K562 (cell line): ENCODE data around the gene TAS2R40. TPM values are rescaled to one million over a fixed set of nuclear protein-coding genes. Genes with fewer than 3 reads are reported as not detected.
A peak's percentile ranks its signal among the peaks of the same experiment; 100 is the strongest.

Experiments used
- ATAC-seq: fragments of 200-7000 bp; cut with Tn5 transposase; 3 replicates; pipeline ENCODE4 v1.9.1; 2020; ENCODE audit warnings: moderate library complexity
- BruUV-seq: library from RNA; stranded (reverse); fragments of 400-500 nt; replicated peaks from 2 replicates; lab custom pipeline; 2021; lab: Mats Ljungman, UMichigan
- CTCF ChIA-PET: fragments of 300-600 bp; formaldehyde crosslinking; extraction: SDS; loops from one replicate; lab custom pipeline; 2021; ENCODE audit warnings: low intra/inter-chr PET ratio; lab: Yijun Ruan, JAX
- POLR2A ChIA-PET: fragments of 300-600, 350-650 bp; sonication (Branson Sonifier 250); formaldehyde crosslinking; extraction: SDS; loops from one replicate; lab custom pipeline; 2021; ENCODE audit warnings: antibody characterized with exemption, inconsistent platforms; lab: Yijun Ruan, JAX
- DNase-seq, 4 experiments: peaks; one replicate each; pipeline versions ENCODE4 v3.0.0 to v3.0.0-alpha.2; 2011 to 2018; ENCODE audit warnings: low spot score in 3 of 4, mixed read lengths in 3 of 4; ENCODE audit errors: extremely low read depth in 1 of 4
- FAIRE-seq: peaks from 2 replicates; lab custom pipeline; 2011; peaks lifted over from hg19 to GRCh38; lab: Jason Lieb, UNC
- H2AFZ ChIP-seq: 2 replicates; pipeline ENCODE4 v1.6.0; 2011; ENCODE audit warnings: low read depth, low read length, control low read depth, inconsistent platforms
- H3K27ac ChIP-seq: fragments of 200-600 bp; 3 replicates; pipeline ENCODE4 v1.8.0; 2011; ENCODE audit warnings: low read depth, mild to moderate bottlenecking, control low read depth, inconsistent platforms, low read length, moderate library complexity, mixed read lengths; ENCODE audit errors: extremely low read depth
- H3K27me3 ChIP-seq, 2 experiments: fragments of 300-600 bp in 1 of 2; 2 replicates in 1 of 2; 3 replicates in 1 of 2; pipeline versions ENCODE4 v1.6.0 to v1.8.0; 2011; ENCODE audit warnings: inconsistent platforms in 2 of 2, low read length in 2 of 2, mild to moderate bottlenecking in 1 of 2, mixed read lengths in 1 of 2, moderate library complexity in 1 of 2; ENCODE audit not compliant: control insufficient read depth in 2 of 2, insufficient read depth in 2 of 2
- H3K36me3 ChIP-seq: fragments of 300-600 bp; 3 replicates; pipeline ENCODE4 v1.8.0; 2011; ENCODE audit warnings: mild to moderate bottlenecking, low read length, inconsistent platforms; ENCODE audit not compliant: control insufficient read depth, insufficient read depth
- H3K4me1 ChIP-seq, 2 experiments: fragments of 200-600 bp in 1 of 2; replicated peaks in 1 of 2; 2 replicates in 1 of 2; 3 replicates in 1 of 2; pipeline versions ENCODE4 v1.5.1 to v1.8.0; 2011; ENCODE audit warnings: inconsistent platforms in 2 of 2, low read length in 2 of 2, mild to moderate bottlenecking in 1 of 2, mixed read lengths in 1 of 2, moderate library complexity in 1 of 2; ENCODE audit not compliant: control insufficient read depth in 2 of 2, insufficient read depth in 2 of 2
- H3K4me2 ChIP-seq: 2 replicates; pipeline ENCODE4 v1.6.1; 2011; ENCODE audit warnings: low read length, control low read depth, inconsistent platforms, mixed read lengths; ENCODE audit not compliant: insufficient read depth
- H3K4me3 ChIP-seq: fragments of 200-600 bp; sonication (generic), shearing (Covaris generic); 2 replicates; pipeline ENCODE4 v1.5.1; 2016; ENCODE audit warnings: control low read depth, inconsistent platforms
- H3K79me2 ChIP-seq: fragments of 200-600 bp; 3 replicates; pipeline ENCODE4 v1.8.0; 2011; ENCODE audit warnings: low read length, inconsistent platforms; ENCODE audit not compliant: control insufficient read depth, insufficient read depth
- H3K9ac ChIP-seq, 2 experiments: 2 replicates each; pipeline versions ENCODE4 v1.6.0 to v1.6.1; 2011; ENCODE audit warnings: low read depth in 2 of 2, low read length in 2 of 2, control low read depth in 1 of 2, inconsistent platforms in 1 of 2, mild to moderate bottlenecking in 1 of 2, mixed read lengths in 1 of 2; ENCODE audit not compliant: insufficient read depth in 1 of 2
- H3K9me1 ChIP-seq: one replicate; pipeline ENCODE4 v1.6.0; 2011; ENCODE audit warnings: inconsistent platforms, mild to moderate bottlenecking, low read length, moderate library complexity; ENCODE audit not compliant: control insufficient read depth, insufficient read depth
- H3K9me3 ChIP-seq: replicated peaks from 2 replicates; pipeline ENCODE4 v1.5.1; 2011; ENCODE audit warnings: low read depth, low read length, inconsistent platforms; ENCODE audit not compliant: control insufficient read depth, insufficient read depth
- H4K20me1 ChIP-seq: replicated peaks from 2 replicates; pipeline ENCODE4 v1.6.1; 2011; ENCODE audit warnings: low read length, inconsistent platforms, mixed read lengths; ENCODE audit not compliant: control insufficient read depth, insufficient read depth
- ATF7 ChIP-seq: fragments of 450-650 bp; IDR thresholded peaks from 2 replicates; pipeline ENCODE4 v1.7.1; 2014; ENCODE audit warnings: mild to moderate bottlenecking, moderate library complexity
- C11orf30 ChIP-seq: fragments of 450-650 bp; IDR thresholded peaks from 2 replicates; pipeline ENCODE4 v1.6.1; 2016; ENCODE audit warnings: low read depth, mild to moderate bottlenecking
- CHD2 ChIP-seq: IDR thresholded peaks from 2 replicates; pipeline ENCODE4 v1.6.1; 2011; ENCODE audit warnings: low read depth, low read length
- DPF2 ChIP-seq: fragments of 450-650 bp; IDR thresholded peaks from 2 replicates; pipeline ENCODE4 v1.6.1; 2016
- ETV5 ChIP-seq: sonication (generic); formaldehyde crosslinking; IDR thresholded peaks from 2 replicates; pipeline ENCODE4 v1.4.0; 2020; ENCODE audit warnings: low read depth, mild to moderate bottlenecking, missing genetic modification reagents
- FOS ChIP-seq: IDR thresholded peaks from 3 replicates; pipeline ENCODE4 v1.6.1; 2011; ENCODE audit not compliant: insufficient read length; ENCODE audit errors: extremely low read depth
- FOXP4 ChIP-seq: sonication (generic); formaldehyde crosslinking; IDR thresholded peaks from 2 replicates; pipeline ENCODE4 v1.8.0; 2022; ENCODE audit warnings: mild to moderate bottlenecking, missing genetic modification reagents, borderline replicate concordance
- HEY1 ChIP-seq: fragments of 250-450 bp; sonication (Bioruptor Pico); IDR thresholded peaks from 2 replicates; pipeline ENCODE4 v1.5.0; 2020; ENCODE audit warnings: mild to moderate bottlenecking, moderate library complexity, borderline replicate concordance
- KHSRP ChIP-seq: fragments of 450-650 bp; IDR thresholded peaks from 2 replicates; pipeline ENCODE4 v1.6.1; 2017
- NFE2 ChIP-seq: IDR thresholded peaks from 2 replicates; pipeline ENCODE4 v1.6.1; 2014; ENCODE audit warnings: antibody characterized with exemption, low read depth
- NFRKB ChIP-seq: fragments of 450-650 bp; IDR thresholded peaks from 2 replicates; pipeline ENCODE4 v1.6.1; 2016; ENCODE audit warnings: low read depth
- PML ChIP-seq: IDR thresholded peaks from 2 replicates; pipeline ENCODE4 v1.6.1; 2012; ENCODE audit warnings: low read length, inconsistent platforms
- SPI1 ChIP-seq: IDR thresholded peaks from 2 replicates; pipeline ENCODE4 v1.6.1; 2011; ENCODE audit warnings: low read depth, low read length, control low read depth, borderline replicate concordance
- WHSC1 ChIP-seq: IDR thresholded peaks from one replicate; pipeline ENCODE4 v1.6.1; 2012; ENCODE audit warnings: low read length, control low read depth, inconsistent platforms
- ZBTB26 ChIP-seq: fragments of 450-650 bp; formaldehyde crosslinking; IDR thresholded peaks from 2 replicates; pipeline ENCODE4 v1.4.0; 2022; ENCODE audit warnings: missing genetic modification characterization
- ZBTB5 ChIP-seq: fragments of 450-650 bp; IDR thresholded peaks from 2 replicates; pipeline ENCODE4 v1.6.1; 2017; ENCODE audit warnings: antibody characterized with exemption
- ZFP91 ChIP-seq: sonication (generic); formaldehyde crosslinking; IDR thresholded peaks from 2 replicates; pipeline ENCODE4 v1.8.0; 2022; ENCODE audit warnings: mild to moderate bottlenecking, missing genetic modification reagents
- in situ Hi-C: fragments of 300-500 bp; cut with MboI; formaldehyde crosslinking; loops from 4 replicates; pipeline ENCODE4 v1.15.0; 2018; ENCODE audit warnings: inconsistent platforms, mixed read lengths
- intact Hi-C: fragments of 100-400 bp; cut with micrococcal nuclease; formaldehyde crosslinking; loops from 2 replicates; pipeline ENCODE4 v1.14.2; 2022
- polyA plus RNA-seq, 8 experiments: library from polyadenylated mRNA; depleted of rRNA in 4 of 8; stranded (reverse) in 5 of 8; unstranded in 3 of 8; fragments of >200 nt; fragmentation: Nextera tagmentation in 2 of 8; fragmentation: Illumina TruSeq in 1 of 8; extraction: Ambion mirVana in 2 of 8; extraction: Trizol in 1 of 8; gene quantifications; 2 replicates each; pipeline versions ENCODE4 v1.2.1 to v1.2.3, GENCODE V29; 2011 to 2014; ENCODE audit warnings: inconsistent platforms in 1 of 8, missing spikeins in 1 of 8
- total RNA-seq, 7 experiments: library from RNA; depleted of rRNA in 6 of 7; stranded (reverse); fragments of >200 nt in 6 of 7; fragmentation: Illumina TruSeq in 2 of 7; extraction: Trizol in 2 of 7; gene quantifications; 2 replicates each; pipeline versions ENCODE4 v1.2.1 to v1.2.3, GENCODE V29; 2011 to 2021; ENCODE audit warnings: low replicate concordance in 1 of 7

Gene TAS2R40
- total and polyA plus RNA-seq, 9 of the 15 experiments (the other 6 are each of a cell fraction or from before 2014, with no cell fraction given): not detected

- H3K4me2 ChIP-seq: no peak overlapping the region
- H3K9me1 ChIP-seq: no peaks in the 10 kb centered on the region
- ATAC-seq (no peak), DNase-seq (no peak), FAIRE-seq (no peak)
- no TSS peak for BruUV-seq
- no peaks in the 10 kb centered on the region; a peak in 1 of 5 replicates for H3K27me3 ChIP-seq
- H3K4me1 ChIP-seq: peaks cover 0 to 2% of the 10 kb centered on the region in 2 experiments; a peak in 2 of 5 replicates
- POLR2A ChIA-PET: no interaction called here
- H3K27ac ChIP-seq: no peak overlapping the region
- CTCF ChIA-PET: no interaction called here
- no peaks in the 10 kb centered on the region for H3K79me2 ChIP-seq
- peaks cover 12% of the 10 kb centered on the region; the same call in 1 of the 2 replicates for H3K9me3 ChIP-seq
- H3K36me3 ChIP-seq: no peaks in the 10 kb centered on the region
- in situ Hi-C loops: no loop called here
- H4K20me1 ChIP-seq: no peaks in the 10 kb centered on the region
- intact Hi-C loops: no loop called here
- no peak overlapping the region for H3K4me3 ChIP-seq
- H2AFZ ChIP-seq: no peak overlapping the region
- H3K9ac ChIP-seq: no peak overlapping the region
- TF ChIP-seq CHD2 (no peak), NFRKB (no peak), PML (no peak), C11orf30 (peak; percentile 30; the same call in 1 of the 2 replicates), KHSRP (no peak), ZBTB5 (0 out of 2 replicates have a peak, but pooled peaks have one; percentile 9), HEY1 (CRISPR knock-in tag) (no peak), NFE2 (peak; percentile 39; the same call in 1 of the 2 replicates), ATF7 (no peak), FOXP4 (CRISPR knock-in tag) (no peak), FOS (no peak), ZFP91 (CRISPR knock-in tag) (no peak), ZBTB26 (CRISPR knock-in tag) (no peak), SPI1 (no peak), ETV5 (CRISPR knock-in tag) (no peak), WHSC1 (no peak), DPF2 (peak; percentile 58)
Measured at GRCh38 chr7:143250199-143250598, 28.4 kb downstream of the TAS2R40 start.
